ENCODE results near the gene DMXL1.

The DMXL1 gene

DNA sequence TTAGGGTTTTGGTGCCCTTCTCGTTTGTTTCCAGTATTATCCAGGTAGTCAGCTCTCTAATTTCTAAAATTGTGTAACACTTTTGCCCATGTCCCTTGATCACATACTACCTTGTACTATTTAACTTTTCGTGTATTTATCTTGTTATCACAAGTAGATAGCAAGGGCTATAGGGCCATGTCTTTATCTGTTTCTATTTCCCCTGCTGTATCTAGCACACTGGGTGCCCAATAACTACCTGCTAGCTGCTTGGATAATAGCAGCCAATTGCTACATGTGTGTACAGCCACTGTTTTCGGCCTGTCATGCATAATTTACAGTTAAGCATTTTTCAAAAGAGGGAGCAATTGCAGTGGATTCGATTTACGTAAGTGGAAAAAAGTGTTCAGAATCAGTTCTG, 220.2 kb downstream of the DMXL1 start:
- no peak for DNase-seq

DNA sequence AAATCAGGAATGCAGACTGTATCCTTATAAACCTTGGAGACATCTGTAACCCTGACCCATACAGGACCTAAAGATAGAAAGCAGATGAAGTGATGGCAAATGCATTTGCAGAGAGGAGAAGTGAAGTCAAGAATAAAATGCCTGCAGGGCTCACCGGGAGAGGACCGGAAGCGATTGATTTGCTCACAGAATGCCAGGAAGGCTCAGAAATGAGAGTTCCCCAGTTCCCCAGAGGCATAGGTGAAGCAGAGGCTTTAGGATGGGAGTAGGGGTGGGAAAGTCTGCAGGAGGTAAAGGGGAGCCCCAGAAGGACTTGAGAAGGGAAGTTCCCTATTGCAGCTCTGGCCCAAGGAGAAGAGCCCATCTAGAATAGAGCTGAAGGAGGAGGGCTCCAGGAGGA, 221.0 kb downstream of the DMXL1 start:
- no peak for DNase-seq

GRCh38 chr5:119292701-119293515, 222.0 kb downstream of the DMXL1 start:
- DNase-seq = no peak

DNA sequence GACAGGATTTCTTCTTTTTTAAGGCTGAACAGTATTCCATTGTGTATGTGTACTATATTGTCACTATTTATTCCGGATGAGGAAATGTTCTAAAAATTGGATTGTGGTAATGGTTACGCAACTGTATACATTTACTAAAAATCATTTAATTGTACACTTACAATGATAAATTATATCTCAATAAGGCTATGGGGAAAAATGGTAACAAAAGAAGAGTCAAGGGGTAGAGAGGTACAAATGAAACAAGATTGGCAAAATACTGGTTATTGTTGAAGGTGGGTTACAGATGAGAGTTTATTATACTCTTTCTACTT, 222.6 kb downstream of the DMXL1 start:
- DNase-seq = no peak

Data from activated CD4-positive, alpha-beta T cell treated with anti-CD3 and anti-CD28 coated beads for 4 hours (primary cell).